Measurements from ENCODE around the gene OR51A2. TPM values are rescaled to one million over a fixed set of nuclear protein-coding genes. Genes with fewer than 3 reads are reported as not detected.

The OR51A2 gene
- total and polyA plus RNA-seq, 2 experiments from 2014 or later: not detected

GRCh38 chr11:4921796-4922195 lies 33.7 kb downstream of the OR51A2 start:
- no peaks in the 10 kb centered on the region for H3K79me2 ChIP-seq (replicated peaks; ENCODE audit: insufficient read depth)
- no peaks in the 10 kb centered on the region for H3F3A ChIP-seq (replicated peaks; ENCODE audit: low read depth)
- H2AFZ ChIP-seq: no peak overlapping the region
- H3K9me2 ChIP-seq (ENCODE audit: insufficient read depth): no peaks in the 10 kb centered on the region; the same call in 1 of the 2 replicates
- no peak for DNase-seq (ENCODE audit: low spot score)
- TF ChIP-seq EZH2phosphoT487 (IDR thresholded peaks at IDR 0.05; ENCODE audit: unreplicated experiment) (no peak), CTCF (conservative IDR thresholded peaks at IDR 0.05; ENCODE audit: low read depth in 2 of 2) (no peak)
- H3K4me3 ChIP-seq: no peak overlapping the region
- Mint-ChIP-seq H3K27me3 (ENCODE audit: insufficient read depth, low read depth, poor library complexity) (peaks cover 1% of the 10 kb centered on the region), H3K36me3 (ENCODE audit: low read depth) (no peaks in the 10 kb centered on the region), H3K27ac (no peak overlapping the region), H3K4me3 (no peak overlapping the region), H3K4me1 (no peaks in the 10 kb centered on the region), H3K9me3 (no peaks in the 10 kb centered on the region)
- H3K4me1 ChIP-seq (ENCODE audit: insufficient read depth): no peaks in the 10 kb centered on the region
- H4K20me1 ChIP-seq (replicated peaks; ENCODE audit: insufficient read depth): no peaks in the 10 kb centered on the region
- no peak for ATAC-seq
- no peaks in the 10 kb centered on the region for H3K27me3 ChIP-seq (ENCODE audit: insufficient read depth)
- no peak overlapping the region for H3K4me2 ChIP-seq
- H3K27ac ChIP-seq (ENCODE audit: low read depth): no peak overlapping the region
- H3K36me3 ChIP-seq (ENCODE audit: insufficient read depth): no peaks in the 10 kb centered on the region

- no peak within 1 kb of the TSS for H3K27ac ChIP-seq (ENCODE audit: low read depth)
- H3K36me3 ChIP-seq (ENCODE audit: insufficient read depth): no peaks in the 10 kb centered on the region
- Mint-ChIP-seq H3K4me1 (no peaks in the 10 kb centered on the region), H3K4me3 (no peak within 1 kb of the TSS), H3K36me3 (ENCODE audit: low read depth) (no peaks in the 10 kb centered on the region), H3K27ac (no peak within 1 kb of the TSS), H3K27me3 (ENCODE audit: insufficient read depth, low read depth, poor library complexity) (peaks cover 1% of the 10 kb centered on the region), H3K9me3 (no peaks in the 10 kb centered on the region)
- no peaks in the 10 kb centered on the region for H3K27me3 ChIP-seq (ENCODE audit: insufficient read depth)
- no peaks in the 10 kb centered on the region for H4K20me1 ChIP-seq (replicated peaks; ENCODE audit: insufficient read depth)
- H2AFZ ChIP-seq: peak within 1 kb of the TSS; percentile 66; the same call in 1 of the 2 replicates
- ATAC-seq: no peak
- no peak within 1 kb of the TSS for H3K4me2 ChIP-seq
- H3K4me3 ChIP-seq: no peak within 1 kb of the TSS
- no peaks in the 10 kb centered on the region for H3K79me2 ChIP-seq (replicated peaks; ENCODE audit: insufficient read depth)
- DNase-seq (ENCODE audit: low spot score): no peak
- H3K4me1 ChIP-seq (ENCODE audit: insufficient read depth): no peaks in the 10 kb centered on the region
- no peaks in the 10 kb centered on the region for H3F3A ChIP-seq (replicated peaks; ENCODE audit: low read depth)
- no peaks in the 10 kb centered on the region; the same call in 1 of the 2 replicates for H3K9me2 ChIP-seq (ENCODE audit: insufficient read depth)
- TF ChIP-seq CTCF (conservative IDR thresholded peaks at IDR 0.05; ENCODE audit: low read depth in 2 of 2): no peak
- TF ChIP-seq ZNF114 (CRISPR knock-in tag; IDR thresholded peaks at IDR 0.05): no peak
- no peak for TF ChIP-seq EZH2 (IDR thresholded peaks at IDR 0.05; ENCODE audit: low read depth, unreplicated experiment)
- no peak for TF ChIP-seq REST (IDR thresholded peaks at IDR 0.05; ENCODE audit: unreplicated experiment)
- TF ChIP-seq CREB1 (CRISPR knock-in tag; IDR thresholded peaks at IDR 0.05; ENCODE audit: low read depth): no peak
- no peak for TF ChIP-seq ZNF331 (CRISPR knock-in tag; IDR thresholded peaks at IDR 0.05; ENCODE audit: low read depth)
- TF ChIP-seq STAT1 (IDR thresholded peaks at IDR 0.05; ENCODE audit: unreplicated experiment): no peak
- TF ChIP-seq POLR2AphosphoS5 (IDR thresholded peaks at IDR 0.05; ENCODE audit: low read depth): no peak
Observed at GRCh38 chr11:4919250-4919649, 36.3 kb downstream of the OR51A2 start, which contains the start of gene OR51G2. TSS of gene OR51G2 (minus strand) at chr11:4919350. CDS start at chr11:4915663, 3,687 bp downstream.
